Chondrocyte (in vitro differentiated cells): ENCODE data around the gene ETV3. TPM values are rescaled to one million over a fixed set of nuclear protein-coding genes. Genes with fewer than 3 reads are reported as not detected.
"Not testable (repeated sequence)": the region's sequence is repeated elsewhere in the genome, so short reads cannot be mapped to it uniquely, and the experiment has no call there.

Source experiments
- DNase-seq: peaks from one replicate; pipeline ENCODE4 v3.0.0; 2021; ENCODE audit warnings: mixed read lengths, low spot score
- H3K27ac Mint-ChIP-seq: one replicate; pipeline ENCODE4 v1.8.0; 2021; ENCODE audit warnings: mild to moderate bottlenecking, moderate library complexity, mixed read lengths; ENCODE audit not compliant: unreplicated experiment
- H3K27me3 Mint-ChIP-seq: 2 replicates; pipeline ENCODE4 v1.8.0; 2021; ENCODE audit warnings: low read depth, mixed read lengths
- H3K36me3 Mint-ChIP-seq: 2 replicates; pipeline ENCODE4 v1.8.0; 2021; ENCODE audit warnings: low read depth, mixed read lengths
- H3K4me1 Mint-ChIP-seq: 2 replicates; pipeline ENCODE4 v1.8.0; 2021; ENCODE audit warnings: low read depth, mild to moderate bottlenecking, mixed read lengths
- H3K4me3 Mint-ChIP-seq: one replicate; pipeline ENCODE4 v1.8.0; 2021; ENCODE audit warnings: mild to moderate bottlenecking, moderate library complexity, mixed read lengths; ENCODE audit not compliant: unreplicated experiment
- H3K9me3 Mint-ChIP-seq: 2 replicates; pipeline ENCODE4 v1.8.0; 2021; ENCODE audit warnings: low read depth, mixed read lengths
- CTCF ChIP-seq: fragments of 200-600 bp; sonication (generic); IDR thresholded peaks from 2 replicates; pipeline ENCODE4 v1.5.0; 2021; ENCODE audit warnings: antibody characterized with exemption, mild to moderate bottlenecking, moderate library complexity
- total RNA-seq: library from RNA; stranded (reverse); gene quantifications from 3 replicates; pipeline ENCODE4 v1.2.1, GENCODE V29; 2021

ETV3 gene
- total RNA-seq, 1 donor from 2014 or later: 23.4 TPM

GRCh38 chr1:157173900-157174410 lies 35.8 kb upstream of the ETV3 start:
- TF ChIP-seq CTCF: no peak
- H3K4me3 Mint-ChIP-seq: no peak overlapping the region
- H3K36me3 Mint-ChIP-seq: no peaks in the 10 kb centered on the region
- H3K4me1 Mint-ChIP-seq: no peaks in the 10 kb centered on the region
- H3K9me3 Mint-ChIP-seq: no peaks in the 10 kb centered on the region
- H3K27me3 Mint-ChIP-seq: peaks cover 54% of the 10 kb centered on the region
- no peak for DNase-seq
- H3K27ac Mint-ChIP-seq: no peak overlapping the region

DNA sequence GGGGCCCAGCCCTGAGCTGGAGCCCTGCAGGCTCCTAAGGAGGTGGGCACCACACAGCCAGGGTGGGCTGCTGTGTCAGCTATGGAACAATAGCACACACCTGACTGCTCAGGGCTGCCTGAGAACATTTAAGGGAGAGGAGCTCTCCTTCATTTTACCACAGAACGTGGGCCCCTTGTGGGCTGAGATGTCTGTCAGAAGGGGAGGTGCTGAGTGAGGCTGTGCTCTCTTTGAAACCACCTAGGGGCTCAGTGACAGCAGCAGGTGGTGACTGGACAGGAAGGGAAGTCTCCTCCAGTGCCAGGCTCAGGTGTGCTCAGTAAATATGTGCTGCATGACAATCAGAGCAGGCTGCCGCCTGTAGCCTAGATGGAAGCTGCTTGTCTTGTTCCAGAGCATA lies 35.0 kb upstream of the ETV3 start:
- H3K4me3 Mint-ChIP-seq: not testable (repeated sequence)

DNA sequence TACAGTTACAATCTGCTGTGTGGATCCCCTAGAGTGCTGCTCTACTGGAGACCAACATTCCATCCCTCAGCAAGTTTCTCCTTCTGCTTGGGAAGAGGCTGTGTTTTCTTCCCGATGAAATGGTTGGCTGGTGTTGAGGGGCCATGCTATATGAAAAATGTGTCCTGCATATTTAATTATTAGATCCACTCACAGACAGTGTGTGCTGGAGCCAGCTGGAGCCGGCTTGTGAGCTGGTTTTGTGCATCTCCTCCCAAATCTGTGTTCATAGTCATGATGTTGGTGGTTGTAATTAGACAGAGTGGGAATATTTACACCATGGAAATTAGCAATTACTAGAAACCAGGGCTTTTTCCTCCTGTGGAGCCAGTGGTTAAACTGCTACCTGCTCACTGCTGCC lies 34.4 kb upstream of the ETV3 start:
- H3K27me3 Mint-ChIP-seq: peaks cover 55% of the 10 kb centered on the region
- H3K36me3 Mint-ChIP-seq, H3K27ac Mint-ChIP-seq, H3K4me3 Mint-ChIP-seq, H3K9me3 Mint-ChIP-seq, H3K4me1 Mint-ChIP-seq, DNase-seq: not testable (repeated sequence)

More for the DNA sequence above, 35.0 kb upstream of the ETV3 start:
- DNase-seq, H3K9me3 Mint-ChIP-seq, H3K27ac Mint-ChIP-seq, H3K36me3 Mint-ChIP-seq, H3K4me1 Mint-ChIP-seq: not testable (repeated sequence)
- peaks cover 55% of the 10 kb centered on the region for H3K27me3 Mint-ChIP-seq

- H3K27me3 Mint-ChIP-seq: peaks cover 56% of the 10 kb centered on the region
- H3K27ac Mint-ChIP-seq, H3K4me1 Mint-ChIP-seq, H3K36me3 Mint-ChIP-seq, DNase-seq, H3K4me3 Mint-ChIP-seq, H3K9me3 Mint-ChIP-seq: not testable (repeated sequence)
- TF ChIP-seq CTCF: peak; percentile 71
These were observed 33.8 kb upstream of the ETV3 start for GRCh38 chr1:157171903-157172503.

- peak; percentile 77 for TF ChIP-seq CTCF
- H3K9me3 Mint-ChIP-seq: no peaks in the 10 kb centered on the region
- no peak overlapping the region for H3K27ac Mint-ChIP-seq
- no peak for DNase-seq
- peaks cover 46% of the 10 kb centered on the region for H3K27me3 Mint-ChIP-seq
- H3K4me3 Mint-ChIP-seq: no peak overlapping the region
- no peaks in the 10 kb centered on the region for H3K4me1 Mint-ChIP-seq
- H3K36me3 Mint-ChIP-seq: no peaks in the 10 kb centered on the region
These were observed 32.7 kb upstream of the ETV3 start for GRCh38 chr1:157170677-157171515.

GRCh38 chr1:157168015-157168414 lies 29.8 kb upstream of the ETV3 start:
- TF ChIP-seq CTCF: no peak
- H3K27ac Mint-ChIP-seq: no peak overlapping the region
- H3K9me3 Mint-ChIP-seq: no peaks in the 10 kb centered on the region
- H3K36me3 Mint-ChIP-seq: no peaks in the 10 kb centered on the region
- H3K4me1 Mint-ChIP-seq: no peaks in the 10 kb centered on the region
- no peak for DNase-seq
- no peak overlapping the region for H3K4me3 Mint-ChIP-seq
- H3K27me3 Mint-ChIP-seq: peaks cover 41% of the 10 kb centered on the region
